Mucosa of rectum (tissue), 2 donors: ENCODE data around the gene POLR1G.

ENCODE experiments used
- H3K27ac ChIP-seq, 2 donors: one replicate each; pipeline ENCODE4 v1.7.0; 2013; ENCODE audit warnings: inconsistent platforms in 2 of 2, low read depth in 2 of 2, low read length in 2 of 2
- H3K27me3 ChIP-seq, 2 donors: one replicate each; pipeline ENCODE4 v1.7.0; 2013; ENCODE audit warnings: low read length in 2 of 2; ENCODE audit not compliant: control insufficient read depth in 2 of 2, insufficient read depth in 2 of 2
- H3K36me3 ChIP-seq, 2 donors: one replicate each; pipeline ENCODE4 v1.7.0; 2013; ENCODE audit warnings: low read length in 2 of 2; ENCODE audit not compliant: control insufficient read depth in 2 of 2, insufficient read depth in 2 of 2
- H3K4me1 ChIP-seq, 2 donors: one replicate each; pipeline ENCODE4 v1.7.0; 2013; ENCODE audit warnings: low read length in 2 of 2, mild to moderate bottlenecking in 1 of 2; ENCODE audit not compliant: control insufficient read depth in 2 of 2, insufficient read depth in 2 of 2
- H3K4me3 ChIP-seq, 2 donors: one replicate each; pipeline ENCODE4 v1.7.0; 2013; ENCODE audit warnings: low read length in 2 of 2
- H3K9ac ChIP-seq, 2 donors: one replicate each; pipeline ENCODE4 v1.7.0; 2013; ENCODE audit warnings: low read length in 2 of 2, low read depth in 1 of 2, mild to moderate bottlenecking in 1 of 2
- H3K9me3 ChIP-seq, 2 donors: one replicate each; pipeline ENCODE4 v1.7.0; 2013; ENCODE audit warnings: low read length in 2 of 2; ENCODE audit not compliant: control insufficient read depth in 2 of 2
- donor health status: healthy.
- donor health status: Normal muscosa, but diverticular disease.

POLR1G gene

DNA sequence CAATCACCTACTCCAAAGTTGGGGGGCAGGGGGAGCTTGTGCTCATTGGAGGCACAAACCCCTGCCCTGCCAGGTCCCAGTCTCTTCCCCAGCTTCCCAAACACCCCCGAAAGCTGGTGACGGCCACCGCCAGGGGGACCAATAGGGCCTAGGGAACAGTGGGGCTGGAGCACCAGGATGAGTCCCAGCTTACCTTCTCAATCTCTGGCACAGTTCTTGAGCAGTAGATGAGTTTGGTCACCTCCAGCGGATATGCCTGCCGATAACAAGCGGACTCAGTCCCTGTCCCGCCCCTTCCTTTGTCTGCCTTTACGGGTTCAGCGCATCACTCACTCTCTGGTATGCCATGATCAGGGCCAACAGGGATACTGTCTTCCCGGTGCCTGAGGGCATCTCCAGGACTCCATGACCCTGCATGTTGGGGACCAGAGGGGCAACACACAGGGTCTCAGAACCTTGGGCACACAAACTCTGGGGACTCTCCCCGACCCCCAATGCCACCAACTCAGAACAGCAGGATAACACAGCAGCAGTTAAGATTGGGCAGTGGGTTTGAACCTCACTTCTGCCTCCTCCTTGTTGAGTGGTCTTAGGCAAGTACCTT lies 37.6 kb upstream of the POLR1G start:
- Histone ChIP-seq H3K9me3 (no peaks in the 10 kb centered on the region), H3K4me3 (no peak overlapping the region), H3K4me1 (peaks cover 0 to 2% of the 10 kb centered on the region in 2 donors), H3K36me3 (peaks cover 0 to 3% of the 10 kb centered on the region in 2 donors), H3K9ac (no peak overlapping the region), H3K27ac (no peak overlapping the region), H3K27me3 (no peaks in the 10 kb centered on the region)

DNA sequence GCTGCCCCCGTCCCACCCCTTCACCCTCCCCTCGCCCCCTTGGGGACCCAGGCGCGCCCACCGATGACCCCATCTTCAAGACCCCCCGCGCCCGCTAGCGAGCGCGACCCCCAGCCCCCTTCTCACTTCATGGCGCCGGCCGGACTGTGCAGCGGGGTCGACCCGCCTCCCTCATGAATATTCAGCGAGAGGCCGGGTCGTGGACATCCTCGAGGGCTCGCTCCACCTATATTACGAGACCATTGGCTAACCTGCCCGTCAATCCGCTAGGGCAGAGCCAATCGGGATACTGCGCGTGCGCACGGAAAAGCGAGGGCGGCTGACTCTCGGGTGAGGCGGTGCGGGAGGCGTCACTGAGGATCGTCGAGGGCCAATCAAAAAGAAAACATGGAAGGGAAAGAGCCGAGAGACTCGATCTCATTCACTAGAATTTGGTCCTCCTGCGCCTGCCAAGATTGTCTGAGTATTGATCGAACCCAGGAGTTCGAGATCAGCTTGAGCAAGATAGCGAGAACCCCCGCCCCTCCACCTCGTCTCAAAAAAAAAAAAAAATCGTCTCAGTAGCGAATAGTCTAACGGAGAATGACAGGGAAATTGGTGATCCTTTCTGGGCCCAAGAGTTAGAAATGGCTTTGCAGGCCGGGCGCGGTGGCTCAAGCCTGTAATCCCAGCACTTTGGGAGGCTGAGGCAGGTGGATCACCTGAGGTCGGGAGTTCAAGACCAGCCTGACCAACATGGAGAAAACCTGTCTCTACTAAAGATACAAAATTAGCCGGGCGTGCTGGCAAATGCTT lies 35.8 kb upstream of the POLR1G start, which contains the start of gene ERCC2:
Gene ERCC2, minus strand, starts transcription at position 164 of the 795 bp plus-strand sequence. Its CDS starts 33 bp downstream, at position 131.
- Histone ChIP-seq H3K4me1 (peaks cover 0 to 2% of the 10 kb centered on the region in 2 donors), H3K4me3 (peak within 1 kb of the TSS; percentile 73 to 83), H3K27me3 (no peaks in the 10 kb centered on the region), H3K9ac (peak within 1 kb of the TSS; percentile 56 to 69), H3K9me3 (no peaks in the 10 kb centered on the region), H3K27ac (peak within 1 kb of the TSS; percentile 67 to 77), H3K36me3 (no peaks in the 10 kb centered on the region)

DNA sequence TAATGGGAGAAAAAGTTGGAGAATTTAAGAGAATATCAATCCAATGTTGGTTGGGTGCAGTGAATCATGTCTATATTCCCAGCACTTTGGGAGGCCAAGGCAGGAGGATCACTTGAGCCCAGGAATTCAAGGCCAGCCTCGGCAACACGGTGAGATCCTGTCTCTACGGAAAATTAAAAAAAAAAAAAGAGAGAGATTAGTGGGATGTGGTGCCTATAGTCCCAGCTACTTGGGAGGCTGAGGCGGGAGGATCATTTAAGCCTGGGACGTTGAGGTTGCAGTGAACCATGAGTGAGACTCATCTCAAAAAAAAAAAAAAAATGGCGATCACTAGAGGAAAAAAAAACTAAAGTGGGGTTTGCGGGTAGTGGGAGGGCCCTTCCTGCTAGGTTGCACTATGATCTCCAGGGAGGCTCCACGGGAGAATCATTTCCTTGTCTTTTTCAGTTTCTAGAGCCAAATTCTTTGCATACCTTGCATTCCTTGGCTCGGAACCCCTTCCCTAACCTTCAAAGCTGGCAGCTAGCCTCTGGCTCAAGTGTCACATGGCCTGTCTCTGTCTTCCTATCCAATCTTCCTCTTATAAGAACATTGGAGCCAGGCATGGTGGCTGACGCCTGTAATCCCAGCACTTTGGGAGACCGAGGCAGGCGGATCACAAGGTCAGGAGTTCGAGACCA lies 30.3 kb upstream of the POLR1G start:
- H3K4me3 ChIP-seq: no peak overlapping the region
- no peaks in the 10 kb centered on the region for H3K4me1 ChIP-seq
- H3K36me3 ChIP-seq: no peaks in the 10 kb centered on the region
- no peaks in the 10 kb centered on the region for H3K27me3 ChIP-seq
- no peak overlapping the region for H3K27ac ChIP-seq
- H3K9me3 ChIP-seq: no peaks in the 10 kb centered on the region
- no peak overlapping the region for H3K9ac ChIP-seq

DNA sequence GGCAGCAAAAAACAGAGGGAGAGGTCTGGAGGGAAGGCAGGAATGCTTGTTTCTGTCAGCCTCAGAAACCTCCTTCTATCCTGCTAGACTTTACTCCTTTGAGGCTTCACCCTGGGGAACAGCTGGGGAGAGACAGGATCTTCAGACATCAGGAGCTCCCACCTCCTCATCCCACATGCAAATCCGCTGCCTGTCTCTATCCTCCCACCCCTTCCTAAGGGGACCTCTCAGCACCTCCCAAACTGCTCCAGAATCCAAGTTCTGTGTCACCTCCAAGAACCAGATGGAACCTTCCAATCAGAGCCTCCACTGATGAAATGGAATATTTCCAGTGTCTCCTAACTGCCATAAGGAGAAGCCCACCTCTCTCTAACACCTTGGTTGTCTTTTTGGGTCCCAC lies 26.3 kb upstream of the POLR1G start:
- H3K4me3 ChIP-seq: no peak overlapping the region
- H3K36me3 ChIP-seq: no peaks in the 10 kb centered on the region
- no peak overlapping the region for H3K27ac ChIP-seq
- H3K9ac ChIP-seq: no peak overlapping the region
- peaks cover 3 to 4% of the 10 kb centered on the region in 2 donors for H3K27me3 ChIP-seq
- H3K4me1 ChIP-seq: no peaks in the 10 kb centered on the region
- H3K9me3 ChIP-seq: no peaks in the 10 kb centered on the region

DNA sequence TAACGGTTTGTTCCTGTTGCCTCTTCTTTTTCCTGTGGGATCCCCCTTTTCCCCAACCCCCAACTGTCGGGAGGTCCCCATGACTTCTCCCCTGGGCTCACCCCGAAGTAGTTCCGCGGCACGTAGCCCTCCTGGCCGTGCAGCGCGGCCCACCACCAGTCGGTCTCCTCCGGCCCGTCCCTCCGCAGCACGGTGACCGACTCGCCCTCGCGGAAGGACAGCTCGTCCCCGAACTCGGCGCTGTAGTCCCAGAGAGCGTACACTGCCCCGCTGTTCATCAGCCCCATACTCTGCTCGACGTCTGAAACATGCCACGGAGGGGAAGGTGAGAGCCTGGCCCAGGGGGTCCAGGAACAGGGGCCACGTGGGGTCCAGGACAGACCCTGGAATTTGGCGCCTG lies 24.0 kb upstream of the POLR1G start:
- Histone ChIP-seq H3K36me3 (no peaks in the 10 kb centered on the region), H3K4me1 (no peaks in the 10 kb centered on the region), H3K4me3 (no peak overlapping the region), H3K9me3 (no peaks in the 10 kb centered on the region), H3K9ac (no peak overlapping the region), H3K27me3 (peaks cover 13 to 16% of the 10 kb centered on the region in 2 donors), H3K27ac (no peak overlapping the region)

DNA sequence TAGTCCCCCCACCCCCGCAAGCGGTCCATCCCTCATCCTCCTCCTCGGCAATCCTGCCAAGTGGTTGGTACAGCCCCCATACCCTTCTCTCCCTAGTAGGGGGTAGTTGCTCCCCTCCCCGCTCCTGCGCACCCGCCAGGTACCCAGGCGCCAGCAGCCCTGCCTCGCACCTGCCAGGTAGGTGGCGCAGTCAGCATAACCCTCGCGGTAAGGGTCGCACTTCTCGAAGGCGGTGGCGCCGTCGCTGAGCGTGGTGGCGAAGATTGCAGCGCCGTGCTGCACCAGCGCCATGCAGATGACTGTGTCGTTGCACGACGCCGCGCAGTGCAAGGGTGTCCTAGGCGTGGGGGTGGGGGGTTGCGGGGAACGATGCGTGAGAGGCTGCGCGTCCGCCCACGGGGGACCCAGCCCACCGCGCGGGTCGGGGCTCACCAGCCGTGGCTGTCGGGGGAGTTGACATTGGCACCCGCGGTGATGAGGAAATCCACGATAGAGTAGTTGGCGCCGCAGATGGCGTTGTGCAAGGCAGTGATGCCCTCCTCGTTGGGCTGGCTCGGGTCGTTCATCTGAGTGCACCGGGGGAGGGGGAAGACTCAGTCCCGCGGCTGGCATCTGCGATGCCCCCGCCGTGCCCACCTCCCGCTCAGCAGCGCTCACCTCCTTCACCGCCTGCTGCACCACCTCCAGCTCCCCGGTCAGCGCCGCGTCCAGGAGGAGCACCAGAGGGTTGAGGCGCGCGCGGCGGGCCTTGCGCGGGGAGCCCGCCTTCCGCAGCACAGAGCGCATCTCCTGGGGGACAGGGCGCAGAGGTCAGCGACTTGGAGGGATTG lies 20.8 kb upstream of the POLR1G start:
- Histone ChIP-seq H3K9me3 (no peaks in the 10 kb centered on the region), H3K4me3 (no peak overlapping the region)

DNA sequence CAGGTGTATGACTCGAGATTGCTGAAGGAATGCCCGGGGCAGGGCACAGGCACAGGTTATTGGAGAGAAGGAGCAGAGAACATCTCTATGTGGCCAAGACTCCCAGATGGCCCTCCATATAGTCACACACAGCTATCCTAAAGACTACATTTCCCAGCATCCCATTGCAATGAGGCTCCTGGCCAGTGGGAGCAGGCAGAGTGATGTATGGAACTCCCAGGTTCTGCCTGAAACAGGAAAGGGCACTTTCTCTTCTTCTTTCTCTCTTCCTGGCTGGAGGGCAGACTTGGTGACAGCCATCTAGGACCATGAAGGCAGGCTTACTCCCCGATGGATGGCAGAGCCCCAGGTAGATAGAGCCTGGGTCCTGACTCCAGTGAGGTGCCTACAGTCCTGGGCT lies 15.1 kb upstream of the POLR1G start:
- no peak overlapping the region for H3K27ac ChIP-seq

More for the DNA sequence above, 20.8 kb upstream of the POLR1G start:
- Histone ChIP-seq H3K9ac (no peak overlapping the region), H3K27me3 (peaks cover 13 to 16% of the 10 kb centered on the region in 2 donors), H3K36me3 (no peaks in the 10 kb centered on the region), H3K4me1 (no peaks in the 10 kb centered on the region), H3K27ac (no peak overlapping the region)

DNA sequence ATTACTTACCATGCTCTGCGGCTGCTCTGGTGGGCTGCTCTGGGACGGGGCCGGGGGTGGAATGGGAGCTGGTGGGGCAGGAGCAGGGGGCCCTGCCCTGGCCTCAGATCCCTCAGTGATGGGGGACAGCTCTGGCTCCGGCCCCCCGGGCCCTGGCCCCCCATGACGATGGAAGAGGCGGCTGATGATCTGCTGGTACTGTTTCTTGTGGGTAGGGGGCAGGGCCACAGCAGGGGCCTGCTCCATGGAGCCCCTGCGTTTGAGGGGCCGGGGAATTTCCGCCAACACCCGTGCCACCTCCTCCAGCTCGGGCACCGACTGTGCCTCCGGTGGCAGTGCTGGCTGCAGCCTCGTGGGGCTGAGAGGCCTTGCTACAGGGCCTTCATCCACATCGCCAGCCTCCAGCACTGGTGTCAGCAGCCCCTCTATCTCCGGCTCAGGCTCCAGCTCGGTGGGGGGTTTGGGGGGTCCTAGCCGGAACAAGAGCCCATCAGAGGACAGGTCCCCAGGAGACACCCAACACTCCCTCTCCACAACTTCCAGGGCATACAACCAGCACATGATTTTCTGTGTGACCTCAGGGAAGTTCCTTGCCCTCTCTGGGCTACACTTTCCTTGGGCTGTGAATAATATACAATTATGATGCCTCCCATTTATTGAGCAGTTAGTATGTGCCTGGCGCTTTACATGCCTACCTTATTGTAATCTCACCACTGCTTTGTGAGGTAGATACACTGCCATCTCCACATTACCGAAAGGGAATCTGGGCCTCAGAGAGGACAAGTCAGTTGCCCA lies 14.4 kb upstream of the POLR1G start:
- no peaks in the 10 kb centered on the region for H3K36me3 ChIP-seq
- no peaks in the 10 kb centered on the region for H3K4me1 ChIP-seq
- no peaks in the 10 kb centered on the region for H3K27me3 ChIP-seq
- no peak overlapping the region for H3K27ac ChIP-seq
- H3K9ac ChIP-seq: no peak overlapping the region
- H3K9me3 ChIP-seq: no peaks in the 10 kb centered on the region
- H3K4me3 ChIP-seq: no peak overlapping the region

More for the DNA sequence above, 15.1 kb upstream of the POLR1G start:
- Histone ChIP-seq H3K9me3 (no peaks in the 10 kb centered on the region), H3K4me3 (no peak overlapping the region), H3K36me3 (no peaks in the 10 kb centered on the region), H3K4me1 (no peaks in the 10 kb centered on the region), H3K9ac (no peak overlapping the region), H3K27me3 (no peaks in the 10 kb centered on the region)
